Measurements from ENCODE around the gene TCHHL1.

Gene TCHHL1

DNA sequence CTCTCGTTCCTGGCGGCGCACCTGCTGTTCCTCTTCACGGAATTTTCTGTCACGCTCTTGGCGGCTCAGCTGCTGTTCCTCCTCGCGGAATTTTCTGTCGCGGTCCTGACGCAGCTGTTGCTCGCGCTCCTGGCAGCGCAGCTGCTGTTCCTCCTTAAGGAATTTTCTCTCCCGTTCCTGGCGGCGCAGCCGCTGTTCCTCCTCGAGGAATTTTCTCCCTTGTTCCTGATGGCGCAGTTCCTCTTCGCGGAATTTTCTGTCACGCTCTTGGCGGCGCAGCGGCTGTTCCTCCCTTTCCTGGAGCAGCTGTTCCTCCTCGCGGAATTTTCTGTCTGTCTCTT is 20.0 kb upstream of the TCHHL1 start:
- TF ChIP-seq SIN3A (IDR thresholded peaks at IDR 0.05; ENCODE audit: borderline replicate concordance, insufficient read depth, low read length) (no peak), FOXP2 (optimal IDR thresholded peaks at IDR 0.05; ENCODE audit: borderline replicate concordance, extremely low read depth, extremely low read length, insufficient read depth) (no peak), TAF1 (IDR thresholded peaks at IDR 0.05; ENCODE audit: borderline replicate concordance, insufficient read depth, low read length) (no peak), POLR2AphosphoS5 (IDR thresholded peaks at IDR 0.05; ENCODE audit: low read depth, low read length) (no peak)
- TF ChIP-seq, protein P1, sequence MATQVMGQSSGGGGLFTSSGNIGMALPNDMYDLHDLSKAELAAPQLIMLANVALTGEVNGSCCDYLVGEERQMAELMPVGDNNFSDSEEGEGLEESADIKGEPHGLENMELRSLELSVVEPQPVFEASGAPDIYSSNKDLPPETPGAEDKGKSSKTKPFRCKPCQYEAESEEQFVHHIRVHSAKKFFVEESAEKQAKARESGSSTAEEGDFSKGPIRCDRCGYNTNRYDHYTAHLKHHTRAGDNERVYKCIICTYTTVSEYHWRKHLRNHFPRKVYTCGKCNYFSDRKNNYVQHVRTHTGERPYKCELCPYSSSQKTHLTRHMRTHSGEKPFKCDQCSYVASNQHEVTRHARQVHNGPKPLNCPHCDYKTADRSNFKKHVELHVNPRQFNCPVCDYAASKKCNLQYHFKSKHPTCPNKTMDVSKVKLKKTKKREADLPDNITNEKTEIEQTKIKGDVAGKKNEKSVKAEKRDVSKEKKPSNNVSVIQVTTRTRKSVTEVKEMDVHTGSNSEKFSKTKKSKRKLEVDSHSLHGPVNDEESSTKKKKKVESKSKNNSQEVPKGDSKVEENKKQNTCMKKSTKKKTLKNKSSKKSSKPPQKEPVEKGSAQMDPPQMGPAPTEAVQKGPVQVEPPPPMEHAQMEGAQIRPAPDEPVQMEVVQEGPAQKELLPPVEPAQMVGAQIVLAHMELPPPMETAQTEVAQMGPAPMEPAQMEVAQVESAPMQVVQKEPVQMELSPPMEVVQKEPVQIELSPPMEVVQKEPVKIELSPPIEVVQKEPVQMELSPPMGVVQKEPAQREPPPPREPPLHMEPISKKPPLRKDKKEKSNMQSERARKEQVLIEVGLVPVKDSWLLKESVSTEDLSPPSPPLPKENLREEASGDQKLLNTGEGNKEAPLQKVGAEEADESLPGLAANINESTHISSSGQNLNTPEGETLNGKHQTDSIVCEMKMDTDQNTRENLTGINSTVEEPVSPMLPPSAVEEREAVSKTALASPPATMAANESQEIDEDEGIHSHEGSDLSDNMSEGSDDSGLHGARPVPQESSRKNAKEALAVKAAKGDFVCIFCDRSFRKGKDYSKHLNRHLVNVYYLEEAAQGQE (IDR thresholded peaks at IDR 0.05; ENCODE audit: insufficient read depth in 1 of 2, low read depth in 2 of 2, low read length in 2 of 2), result no peak

- TF ChIP-seq TAF1 (IDR thresholded peaks at IDR 0.05; ENCODE audit: borderline replicate concordance, insufficient read depth, low read length), result no peak
- TF ChIP-seq POLR2AphosphoS5 (IDR thresholded peaks at IDR 0.05; ENCODE audit: low read depth, low read length), result no peak
- TF ChIP-seq, protein P1 (IDR thresholded peaks at IDR 0.05; ENCODE audit: insufficient read depth in 1 of 2, low read depth in 2 of 2, low read length in 2 of 2), result no peak
- no peak for TF ChIP-seq SIN3A (IDR thresholded peaks at IDR 0.05; ENCODE audit: borderline replicate concordance, insufficient read depth, low read length)
- TF ChIP-seq FOXP2 (optimal IDR thresholded peaks at IDR 0.05; ENCODE audit: borderline replicate concordance, extremely low read depth, extremely low read length, insufficient read depth), result no peak
Observed at GRCh38 chr1:152107984-152108881, 19.4 kb upstream of the TCHHL1 start.

GRCh38 chr1:152107031-152107983 is 18.4 kb upstream of the TCHHL1 start:
- no peak for TF ChIP-seq FOXP2 (optimal IDR thresholded peaks at IDR 0.05; ENCODE audit: borderline replicate concordance, extremely low read depth, extremely low read length, insufficient read depth)
- no peak for TF ChIP-seq TAF1 (IDR thresholded peaks at IDR 0.05; ENCODE audit: borderline replicate concordance, insufficient read depth, low read length)
- no peak for TF ChIP-seq SIN3A (IDR thresholded peaks at IDR 0.05; ENCODE audit: borderline replicate concordance, insufficient read depth, low read length)

DNA sequence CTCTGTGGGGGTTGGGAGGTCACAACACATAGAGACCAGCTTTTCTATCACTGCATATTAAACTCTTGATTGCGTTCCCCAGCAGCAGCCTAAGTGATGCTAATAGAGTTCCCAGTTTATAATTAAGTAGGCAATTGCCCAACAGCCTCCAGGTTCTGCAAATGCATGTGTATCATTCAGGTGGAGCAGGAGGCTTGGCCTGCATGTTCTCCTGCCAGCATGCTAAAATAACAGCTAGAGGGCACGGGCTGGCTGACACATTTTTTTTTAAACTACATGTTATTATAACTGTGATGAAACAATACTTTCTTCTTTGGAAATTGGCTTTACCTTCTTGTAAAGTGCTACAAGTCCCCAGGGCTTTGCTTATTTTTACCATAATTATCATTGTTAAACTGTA is 16.0 kb upstream of the TCHHL1 start:
- TF ChIP-seq TAF1 (IDR thresholded peaks at IDR 0.05; ENCODE audit: borderline replicate concordance, insufficient read depth, low read length), result no peak

- TF ChIP-seq FOXP2 (optimal IDR thresholded peaks at IDR 0.05; ENCODE audit: borderline replicate concordance, extremely low read depth, extremely low read length, insufficient read depth) (no peak), SIN3A (IDR thresholded peaks at IDR 0.05; ENCODE audit: borderline replicate concordance, insufficient read depth, low read length) (no peak), POLR2AphosphoS5 (IDR thresholded peaks at IDR 0.05; ENCODE audit: low read depth, low read length) (no peak), TAF1 (IDR thresholded peaks at IDR 0.05; ENCODE audit: borderline replicate concordance, insufficient read depth, low read length) (no peak)
- TF ChIP-seq, protein P1 (IDR thresholded peaks at IDR 0.05; ENCODE audit: insufficient read depth in 1 of 2, low read depth in 2 of 2, low read length in 2 of 2), result no peak
Observed at GRCh38 chr1:152096931-152097330, 8.1 kb upstream of the TCHHL1 start.
